ENCODE measurements around the gene PCOLCE2.

- no peak for TF ChIP-seq CTCF (IDR thresholded peaks at IDR 0.05)
- no peak for TF ChIP-seq PREB (CRISPR knock-in tag; IDR thresholded peaks at IDR 0.05; ENCODE audit: borderline replicate concordance)
These were observed 36.3 kb upstream of the PCOLCE2 start for GRCh38 chr3:142925140-142925539.
